Endothelial cell of umbilical vein (primary cell): ENCODE measurements around the gene TTC9B. TPM values are rescaled to one million over a fixed set of nuclear protein-coding genes. Genes with fewer than 3 reads are reported as not detected.

Experiments used
- BruUV-seq: library from RNA; stranded (reverse); fragments of 400-500 nt; replicated peaks from 2 replicates; lab custom pipeline; 2021; lab: Mats Ljungman, UMichigan
- CTCF ChIA-PET: fragments of 300-600, 350-600 bp; sonication (Branson Sonifier 250); formaldehyde crosslinking; loops from one replicate; lab custom pipeline; 2021; ENCODE audit warnings: antibody characterized with exemption, inconsistent platforms; lab: Charles Lee
- POLR2A ChIA-PET: fragments of 300-600, 350-600 bp; sonication (Branson Sonifier 250); formaldehyde crosslinking; loops from one replicate; lab custom pipeline; 2021; ENCODE audit warnings: antibody characterized with exemption, inconsistent platforms; lab: Charles Lee
- DNase-seq: peaks from one replicate; pipeline ENCODE4 v3.0.0-alpha.2; 2011; ENCODE audit warnings: low read depth, low spot score
- FAIRE-seq: peaks from 2 replicates; lab custom pipeline; 2011; peaks lifted over from hg19 to GRCh38; lab: Jason Lieb, UNC
- H2AFZ ChIP-seq: 2 replicates; pipeline ENCODE4 v1.6.0; 2012; ENCODE audit warnings: low read depth, low read length, control low read depth, inconsistent platforms
- H3K27ac ChIP-seq: 2 replicates; pipeline ENCODE4 v1.5.1; 2011; ENCODE audit warnings: low read depth, mild to moderate bottlenecking, control low read depth, low read length, moderate library complexity; ENCODE audit not compliant: insufficient read depth
- H3K27me3 ChIP-seq, 2 experiments: 2 replicates each; pipeline versions ENCODE4 v1.6.0 to v1.6.1; 2011; ENCODE audit warnings: low read length in 2 of 2, mixed read lengths in 1 of 2; ENCODE audit not compliant: control insufficient read depth in 2 of 2, insufficient read depth in 2 of 2
- H3K36me3 ChIP-seq, 2 experiments: 2 replicates in 1 of 2; 3 replicates in 1 of 2; pipeline ENCODE4 v1.5.1; 2011; ENCODE audit warnings: low read length in 2 of 2, mild to moderate bottlenecking in 1 of 2, moderate library complexity in 1 of 2; ENCODE audit not compliant: control insufficient read depth in 2 of 2, insufficient read depth in 2 of 2; ENCODE audit errors: extremely low read depth in 1 of 2
- H3K4me1 ChIP-seq: 3 replicates; pipeline ENCODE4 v1.5.1; 2011; ENCODE audit warnings: mild to moderate bottlenecking, low read length; ENCODE audit not compliant: control insufficient read depth, insufficient read depth; ENCODE audit errors: extremely low read depth
- H3K4me2 ChIP-seq: 2 replicates; pipeline ENCODE4 v1.6.1; 2011; ENCODE audit warnings: low read length, control low read depth, mixed read lengths; ENCODE audit not compliant: insufficient read depth
- H3K4me3 ChIP-seq, 3 experiments: fragments of 200-600 bp in 1 of 3; sonication (generic), shearing (Covaris generic) in 1 of 3; replicated peaks in 1 of 3; 2 replicates each; pipeline ENCODE4 v1.5.1; 2011 to 2016; ENCODE audit warnings: control low read depth in 3 of 3, low read length in 3 of 3, mild to moderate bottlenecking in 2 of 3, inconsistent platforms in 1 of 3, low read depth in 1 of 3, moderate library complexity in 1 of 3; ENCODE audit not compliant: insufficient read depth in 1 of 3
- H3K79me2 ChIP-seq: 2 replicates; pipeline ENCODE4 v1.6.0; 2012; ENCODE audit warnings: low read length, inconsistent platforms; ENCODE audit not compliant: control insufficient read depth, insufficient read depth
- H3K9ac ChIP-seq: replicated peaks from 2 replicates; pipeline ENCODE3; 2011; ENCODE audit warnings: low read length, control low read depth; ENCODE audit not compliant: insufficient read depth; ENCODE audit errors: extremely low read depth
- H3K9me1 ChIP-seq: replicated peaks from 3 replicates; pipeline ENCODE4 v1.6.0; 2011; ENCODE audit warnings: mild to moderate bottlenecking, low read length; ENCODE audit not compliant: control insufficient read depth, insufficient read depth; ENCODE audit errors: extremely low read depth
- H3K9me3 ChIP-seq: replicated peaks from 2 replicates; pipeline ENCODE4 v1.5.1; 2012; ENCODE audit warnings: low read length, inconsistent platforms; ENCODE audit not compliant: control insufficient read depth, insufficient read depth
- H4K20me1 ChIP-seq: replicated peaks from 2 replicates; pipeline ENCODE3; 2011; ENCODE audit warnings: mild to moderate bottlenecking, low read length; ENCODE audit not compliant: control insufficient read depth, insufficient read depth; ENCODE audit errors: extremely low read depth
- CTCF ChIP-seq, 2 donors: IDR thresholded peaks; 1 replicate in 1 of 2; 2 replicates in 1 of 2; pipeline ENCODE4 v1.5.1; 2011; ENCODE audit warnings: low read length in 2 of 2, mild to moderate bottlenecking in 2 of 2, moderate library complexity in 2 of 2, control low read depth in 1 of 2, inconsistent platforms in 1 of 2, low read depth in 1 of 2; ENCODE audit not compliant: insufficient read depth in 1 of 2; ENCODE audit errors: extremely low read depth in 1 of 2
- EZH2 ChIP-seq: IDR thresholded peaks from 2 replicates; pipeline ENCODE4 v1.6.1; 2012; ENCODE audit warnings: borderline replicate concordance, low read depth, mild to moderate bottlenecking, moderate library complexity, low read length, inconsistent platforms; ENCODE audit not compliant: severe bottlenecking
- FOS ChIP-seq: IDR thresholded peaks from 2 replicates; pipeline ENCODE4 v1.6.1; 2011; ENCODE audit warnings: mild to moderate bottlenecking, low read length, moderate library complexity, borderline replicate concordance; ENCODE audit not compliant: insufficient read depth
- GATA2 ChIP-seq: IDR thresholded peaks from 2 replicates; pipeline ENCODE4 v1.7.0; 2011; ENCODE audit warnings: low read depth, mild to moderate bottlenecking, moderate library complexity, mixed read lengths, low read length; ENCODE audit not compliant: insufficient read length, insufficient read depth
- MYC ChIP-seq: IDR thresholded peaks from one replicate; pipeline ENCODE4 v1.6.1; 2011; ENCODE audit warnings: mild to moderate bottlenecking, low read depth, low read length
- POLR2AphosphoS5 ChIP-seq: IDR thresholded peaks from 2 replicates; pipeline ENCODE4 v1.6.1; 2012; ENCODE audit warnings: low read depth, mild to moderate bottlenecking, control low read depth, low read length, moderate library complexity; ENCODE audit not compliant: insufficient read depth
- dilution Hi-C: fragments of 300-500 bp; cut with MboI; formaldehyde crosslinking; loops from one replicate; pipeline ENCODE4 v1.15.0; 2019; ENCODE audit warnings: low sequenced_read_pairs; ENCODE audit not compliant: extremely low pct_ligation_motif_present
- intact Hi-C: fragments of 100-400 bp; cut with micrococcal nuclease; formaldehyde crosslinking; loops from one replicate; pipeline ENCODE4 v1.10.0; 2022
- polyA plus RNA-seq, 4 experiments: library from polyadenylated mRNA; depleted of rRNA in 3 of 4; stranded (reverse) in 3 of 4; unstranded in 1 of 4; fragments of >200 nt; gene quantifications; 2 replicates each; pipeline versions ENCODE4 v1.2.1 to v1.2.3, GENCODE V29; 2011 to 2012; ENCODE audit warnings: missing spikeins in 1 of 4
- total RNA-seq: library from RNA; stranded (reverse); gene quantifications from 2 replicates; pipeline ENCODE4 v1.2.3, GENCODE V29; 2021
- TF ChIP-seq, protein P1 (sequence below): IDR thresholded peaks from 2 replicates; pipeline ENCODE4 v1.6.1; 2011; ENCODE audit not compliant: insufficient read depth, insufficient read length

The TTC9B gene
- total and polyA plus RNA-seq, 2 donors (not counting 3 experiments of a cell fraction or from before 2014, with no cell fraction given), result not detected

DNA sequence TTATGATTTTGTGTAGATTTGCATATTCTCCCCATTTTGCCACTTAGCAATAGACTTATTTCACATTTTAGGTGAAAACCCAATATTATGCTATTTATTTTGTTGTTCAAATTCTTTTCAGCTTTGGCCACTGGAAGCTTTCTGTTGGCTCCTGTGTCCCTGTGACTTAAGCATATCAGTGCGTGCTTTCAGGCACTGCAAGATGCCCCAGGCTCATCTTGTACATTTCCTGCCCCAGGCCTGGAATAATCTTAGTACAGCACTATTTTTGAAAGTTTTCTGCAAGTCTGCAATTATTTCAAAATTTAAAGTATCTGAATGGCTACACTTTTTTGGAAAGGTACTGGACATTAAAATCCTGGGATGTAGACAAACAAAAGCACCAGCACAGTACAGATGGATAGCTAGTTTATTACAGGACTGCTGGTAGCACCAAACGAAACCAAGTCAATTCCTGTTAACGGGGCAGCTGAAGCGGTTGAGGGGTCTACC, 11.8 kb upstream of the TTC9B start:
- Histone ChIP-seq H3K9me1 (no peaks in the 10 kb centered on the region), H3K79me2 (no peaks in the 10 kb centered on the region), H3K27ac (no peak overlapping the region), H3K4me2 (no peak overlapping the region), H2AFZ (no peak overlapping the region), H4K20me1 (no peaks in the 10 kb centered on the region), H3K4me3 (no peak overlapping the region), H3K9me3 (no peaks in the 10 kb centered on the region), H3K4me1 (peaks cover 25% of the 10 kb centered on the region), H3K9ac (no peak overlapping the region), H3K36me3 (peaks cover 0 to under 1% of the 10 kb centered on the region in 2 experiments), H3K27me3 (peaks cover 19 to 30% of the 10 kb centered on the region in 2 experiments)
- ChIA-PET POLR2A (no interaction called here), CTCF (no interaction called here)
- FAIRE-seq, result no peak
- BruUV-seq, result no TSS peak
- intact Hi-C loops, result no loop called here
- DNase-seq, result no peak
- TF ChIP-seq FOS (no peak), POLR2AphosphoS5 (no peak), CTCF (IDR thresholded peaks at IDR 0.05; ENCODE audit: extremely low read depth in 1 of 2, insufficient read depth in 1 of 2, low read depth in 1 of 2, low read length in 2 of 2) (no peak), GATA2 (no peak), MYC (no peak), EZH2 (no peak)
- TF ChIP-seq, protein P1, sequence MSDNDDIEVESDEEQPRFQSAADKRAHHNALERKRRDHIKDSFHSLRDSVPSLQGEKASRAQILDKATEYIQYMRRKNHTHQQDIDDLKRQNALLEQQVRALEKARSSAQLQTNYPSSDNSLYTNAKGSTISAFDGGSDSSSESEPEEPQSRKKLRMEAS, result no peak
- dilution Hi-C loops, result no loop called here
